Measurements from ENCODE around the gene FZD8. TPM values are rescaled to one million over a fixed set of nuclear protein-coding genes. Genes with fewer than 3 reads are reported as not detected.

The FZD8 gene
- total RNA-seq, 6 donors from 2014 or later = 2.1 to 26.3 (median 21.0) TPM

DNA sequence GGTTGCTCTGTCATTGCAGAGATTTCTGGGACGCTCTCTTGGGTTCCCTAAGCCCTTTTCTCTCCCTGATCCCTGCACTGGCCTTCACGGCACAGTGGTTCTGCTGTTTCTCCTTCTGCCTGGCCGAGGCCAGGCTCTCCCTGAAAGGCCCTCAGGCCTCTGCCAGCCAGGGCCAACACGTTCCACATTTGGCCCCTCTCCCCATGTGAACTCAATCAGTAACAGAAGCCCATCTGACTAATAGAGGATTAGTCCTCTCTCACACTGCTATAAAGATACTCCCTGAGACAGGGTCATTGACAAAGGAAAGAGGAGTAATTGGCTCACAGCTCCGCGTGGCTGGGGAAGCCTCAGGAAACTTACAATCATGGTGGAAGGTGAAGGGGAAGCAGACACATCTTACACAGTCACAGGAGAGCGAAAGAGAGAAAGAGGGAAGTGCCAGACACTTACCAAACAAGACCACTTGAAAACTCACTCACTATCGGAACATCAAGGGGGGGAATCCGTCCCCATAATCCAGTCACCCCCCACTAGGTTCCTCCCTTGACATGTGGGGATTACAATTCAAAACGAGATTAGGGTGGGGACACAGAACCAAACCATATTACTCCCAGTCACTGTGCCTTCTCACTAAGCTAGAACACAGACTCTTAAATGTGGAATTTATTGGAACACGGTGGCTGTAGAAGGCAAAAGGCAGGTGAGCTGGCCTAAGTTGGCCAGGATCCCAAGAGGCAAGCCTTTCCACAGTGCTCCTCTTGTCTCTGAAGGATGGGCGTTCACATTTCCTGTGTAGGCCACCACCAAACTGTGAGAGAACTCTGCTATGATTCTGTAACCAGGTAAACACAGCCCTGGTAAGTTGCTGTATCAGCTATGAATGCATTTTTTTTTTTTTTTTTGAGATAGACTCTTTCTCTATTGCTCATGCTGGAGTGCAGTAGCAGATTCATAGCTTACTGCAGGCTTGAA lies 8.8 kb downstream of the FZD8 start:
- Histone ChIP-seq H3K36me3 (no peaks in the 10 kb centered on the region), H3K9me3 (no peaks in the 10 kb centered on the region), H3K27me3 (no peaks in the 10 kb centered on the region), H3K27ac (no peak overlapping the region), H3K4me1 (peaks cover 0 to 19% (median 10%) of the 10 kb centered on the region in 4 donors), H3K4me3 (no peak overlapping the region)
- TF ChIP-seq, protein P1, sequence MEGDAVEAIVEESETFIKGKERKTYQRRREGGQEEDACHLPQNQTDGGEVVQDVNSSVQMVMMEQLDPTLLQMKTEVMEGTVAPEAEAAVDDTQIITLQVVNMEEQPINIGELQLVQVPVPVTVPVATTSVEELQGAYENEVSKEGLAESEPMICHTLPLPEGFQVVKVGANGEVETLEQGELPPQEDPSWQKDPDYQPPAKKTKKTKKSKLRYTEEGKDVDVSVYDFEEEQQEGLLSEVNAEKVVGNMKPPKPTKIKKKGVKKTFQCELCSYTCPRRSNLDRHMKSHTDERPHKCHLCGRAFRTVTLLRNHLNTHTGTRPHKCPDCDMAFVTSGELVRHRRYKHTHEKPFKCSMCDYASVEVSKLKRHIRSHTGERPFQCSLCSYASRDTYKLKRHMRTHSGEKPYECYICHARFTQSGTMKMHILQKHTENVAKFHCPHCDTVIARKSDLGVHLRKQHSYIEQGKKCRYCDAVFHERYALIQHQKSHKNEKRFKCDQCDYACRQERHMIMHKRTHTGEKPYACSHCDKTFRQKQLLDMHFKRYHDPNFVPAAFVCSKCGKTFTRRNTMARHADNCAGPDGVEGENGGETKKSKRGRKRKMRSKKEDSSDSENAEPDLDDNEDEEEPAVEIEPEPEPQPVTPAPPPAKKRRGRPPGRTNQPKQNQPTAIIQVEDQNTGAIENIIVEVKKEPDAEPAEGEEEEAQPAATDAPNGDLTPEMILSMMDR (IDR thresholded peaks at IDR 0.05) = no peak
- TF ChIP-seq EP300 (IDR thresholded peaks at IDR 0.05) (no peak), POLR2AphosphoS5 (IDR thresholded peaks at IDR 0.05) (no peak), POLR2A (IDR thresholded peaks at IDR 0.05) (no peak)
- DNase-seq (no peak), ATAC-seq (ENCODE audit: low FRiP score in 2 of 2) (peak in 1 of 2 donors; percentile 51)
- 47 to 53% methylated on average over 11 to 12 of the region's 12 CpGs for WGBS, 2 donors

DNA sequence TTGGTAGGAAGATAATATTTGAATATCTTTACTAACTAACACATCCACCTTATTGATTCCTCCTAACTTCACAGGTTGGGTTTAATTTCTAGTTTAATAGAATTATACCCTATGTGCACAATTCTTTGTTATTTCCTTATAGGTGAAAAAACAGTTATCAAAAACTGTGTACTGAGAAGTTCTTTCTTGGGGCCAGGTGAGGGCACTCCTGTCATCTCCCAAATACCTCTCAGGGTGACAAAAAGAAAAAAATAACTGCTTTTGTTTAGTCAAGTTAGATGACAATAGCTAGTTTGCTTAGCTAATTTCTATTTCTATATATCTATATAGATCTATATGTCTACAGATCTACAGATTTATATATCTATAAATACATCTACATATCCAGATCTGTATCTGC lies 10.1 kb downstream of the FZD8 start:
- no peaks in the 10 kb centered on the region for H3K27me3 ChIP-seq
- peaks cover 0 to 12% (median 7%) of the 10 kb centered on the region in 4 donors for H3K4me1 ChIP-seq
- no peaks in the 10 kb centered on the region for H3K36me3 ChIP-seq
- no peak overlapping the region for H3K4me3 ChIP-seq
- no peak for DNase-seq
- TF ChIP-seq EP300 (IDR thresholded peaks at IDR 0.05) (no peak), POLR2AphosphoS5 (IDR thresholded peaks at IDR 0.05) (no peak), POLR2A (IDR thresholded peaks at IDR 0.05) (no peak)
- TF ChIP-seq, protein P1 (IDR thresholded peaks at IDR 0.05) = no peak
- no peak for ATAC-seq (ENCODE audit: low FRiP score in 2 of 2)
- H3K9me3 ChIP-seq = no peaks in the 10 kb centered on the region
- H3K27ac ChIP-seq = no peak overlapping the region

DNA sequence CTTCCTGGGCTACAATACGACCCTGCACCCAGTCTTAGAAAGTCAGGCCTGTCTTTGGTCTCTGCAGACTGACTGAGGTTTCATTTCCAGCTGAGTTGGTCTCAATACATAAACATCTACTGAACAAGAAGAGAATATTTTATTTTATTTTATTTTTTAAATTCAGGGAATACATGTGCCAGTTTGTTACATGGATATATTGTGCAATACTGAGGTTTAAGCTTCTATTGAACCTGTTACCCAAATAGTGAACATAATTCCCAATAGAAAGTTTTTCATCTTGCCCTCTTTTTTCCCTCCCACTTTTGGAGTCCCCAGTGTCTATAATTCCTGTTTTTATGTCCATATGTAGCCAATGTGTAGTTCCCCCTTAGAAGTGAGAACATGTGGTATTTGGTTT lies 10.7 kb downstream of the FZD8 start:
- WGBS, 2 donors = 91 to 100% methylated on average over 1 of the region's 1 CpG
- TF ChIP-seq POLR2AphosphoS5 (IDR thresholded peaks at IDR 0.05) = no peak
- no peak overlapping the region for H3K4me3 ChIP-seq
- no peaks in the 10 kb centered on the region for H3K36me3 ChIP-seq
- no peak for ATAC-seq (ENCODE audit: low FRiP score in 2 of 2)
- peaks cover 0 to 9% (median 5%) of the 10 kb centered on the region in 4 donors for H3K4me1 ChIP-seq
- no peak overlapping the region for H3K27ac ChIP-seq
- no peak for DNase-seq
- H3K27me3 ChIP-seq = no peaks in the 10 kb centered on the region
- H3K9me3 ChIP-seq = no peaks in the 10 kb centered on the region

DNA sequence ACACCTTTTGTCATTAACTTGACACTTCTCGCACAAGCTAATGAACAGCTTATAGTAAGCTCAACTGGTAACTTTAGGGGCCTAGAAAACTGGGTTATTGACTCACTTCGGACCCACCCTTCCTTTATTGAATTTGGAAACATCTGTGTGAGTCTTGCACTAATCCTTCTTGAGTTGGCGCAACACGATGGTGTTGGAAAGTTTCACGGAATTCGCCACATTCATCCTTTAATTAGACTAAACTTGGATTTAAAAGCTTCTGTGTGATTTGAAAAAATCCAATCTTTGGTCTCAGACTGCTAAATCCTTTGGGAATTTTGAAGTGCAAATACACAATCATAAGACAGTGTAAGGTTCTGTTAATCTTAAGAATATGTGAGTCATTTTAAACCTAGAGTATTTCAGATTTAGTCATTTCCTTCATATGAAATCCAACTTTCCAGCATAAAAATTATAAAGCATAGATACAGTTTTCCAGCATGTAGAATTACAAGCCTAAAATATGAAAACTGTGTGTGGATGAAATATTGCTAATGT lies 15.1 kb downstream of the FZD8 start:
- Histone ChIP-seq H3K27ac (no peak overlapping the region), H3K9me3 (no peaks in the 10 kb centered on the region), H3K36me3 (no peaks in the 10 kb centered on the region), H3K27me3 (no peaks in the 10 kb centered on the region), H3K4me3 (no peak overlapping the region), H3K4me1 (no peaks in the 10 kb centered on the region)
- 87 to 90% methylated on average over 6 of the region's 6 CpGs for WGBS, 2 donors
- DNase-seq = no peak
- TF ChIP-seq POLR2AphosphoS5 (IDR thresholded peaks at IDR 0.05) (no peak), EP300 (IDR thresholded peaks at IDR 0.05) (no peak), POLR2A (IDR thresholded peaks at IDR 0.05) (no peak)
- TF ChIP-seq, protein P1 (IDR thresholded peaks at IDR 0.05) = no peak
- ATAC-seq (ENCODE audit: low FRiP score in 2 of 2) = no peak

DNA sequence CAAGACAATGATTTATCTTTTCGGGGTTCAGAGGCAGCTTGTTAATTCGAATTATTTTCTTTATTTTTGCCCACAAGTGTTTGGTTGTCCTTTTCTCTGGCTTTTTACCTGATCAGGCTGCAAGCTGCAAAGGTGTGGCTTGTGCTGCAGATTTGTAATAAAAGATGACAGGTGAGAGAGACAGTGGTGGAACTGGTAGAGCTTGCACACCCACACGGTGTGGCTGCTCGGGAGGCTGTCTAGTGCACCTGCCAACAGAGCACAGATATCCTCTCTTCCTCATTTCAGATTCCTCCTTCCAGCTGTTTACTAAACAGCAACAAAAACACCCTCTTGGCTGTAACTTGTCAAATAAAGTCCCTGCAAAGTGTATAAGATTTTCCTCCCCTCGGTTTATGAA lies 27.8 kb downstream of the FZD8 start:
- Histone ChIP-seq H3K4me1 (no peaks in the 10 kb centered on the region), H3K4me3 (no peak overlapping the region), H3K27ac (no peak overlapping the region), H3K9me3 (no peaks in the 10 kb centered on the region), H3K27me3 (no peaks in the 10 kb centered on the region), H3K36me3 (no peaks in the 10 kb centered on the region)
- 59 to 63% methylated on average over 5 of the region's 5 CpGs for WGBS, 2 donors
- ATAC-seq (ENCODE audit: low FRiP score in 2 of 2) = no peak
- no peak for DNase-seq
- TF ChIP-seq POLR2AphosphoS5 (IDR thresholded peaks at IDR 0.05) (no peak), EP300 (IDR thresholded peaks at IDR 0.05) (no peak), POLR2A (IDR thresholded peaks at IDR 0.05) (no peak)
- TF ChIP-seq, protein P1 (IDR thresholded peaks at IDR 0.05) = no peak
